Right lobe of liver (tissue), 4 donors: ENCODE results near the gene CACNB1.

ENCODE experiments used
- POLR2A ChIP-seq: fragments of 450-650 bp; IDR thresholded peaks from one replicate; pipeline ENCODE4 v1.6.1; 2017; ENCODE audit warnings: antibody characterized with exemption, mild to moderate bottlenecking
- TF ChIP-seq, protein P1 (sequence below), 4 donors: fragments of 200-600 bp in 3 of 4; fragments of 450-650 bp in 1 of 4; IDR thresholded peaks; one replicate each; pipeline versions ENCODE4 v1.5.1 to v1.8.0; 2016 to 2022; ENCODE audit warnings: antibody characterized with exemption in 4 of 4, mild to moderate bottlenecking in 2 of 4
- donor health status: DM: no; HTN: no; CAD: no.
- donor health status: DM: no; HTN: no; CAD: no.
- donor health status: DM: no; HTN: yes; CAD: no.

DNA sequence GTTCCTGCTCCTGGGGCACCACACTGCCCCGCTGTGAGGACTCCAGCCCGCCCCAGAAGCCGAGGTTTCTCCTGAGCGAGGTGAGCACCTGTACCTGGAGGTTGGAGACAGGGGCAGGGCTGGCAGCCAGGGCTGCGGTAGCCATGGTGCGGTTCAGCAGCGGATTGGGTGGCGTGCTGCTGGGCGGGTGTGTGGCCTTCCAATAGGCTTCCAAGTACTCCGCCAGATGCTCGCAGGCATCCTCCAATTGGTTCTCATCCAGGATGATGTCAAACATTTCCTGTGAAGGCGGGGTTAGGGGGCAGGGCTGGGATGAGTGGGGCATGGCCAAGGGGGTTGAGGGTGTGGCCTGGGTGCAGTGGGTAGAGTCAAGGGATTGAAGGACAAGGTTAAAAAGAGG, 20.2 kb downstream of the CACNB1 start:
- TF ChIP-seq, protein P1, sequence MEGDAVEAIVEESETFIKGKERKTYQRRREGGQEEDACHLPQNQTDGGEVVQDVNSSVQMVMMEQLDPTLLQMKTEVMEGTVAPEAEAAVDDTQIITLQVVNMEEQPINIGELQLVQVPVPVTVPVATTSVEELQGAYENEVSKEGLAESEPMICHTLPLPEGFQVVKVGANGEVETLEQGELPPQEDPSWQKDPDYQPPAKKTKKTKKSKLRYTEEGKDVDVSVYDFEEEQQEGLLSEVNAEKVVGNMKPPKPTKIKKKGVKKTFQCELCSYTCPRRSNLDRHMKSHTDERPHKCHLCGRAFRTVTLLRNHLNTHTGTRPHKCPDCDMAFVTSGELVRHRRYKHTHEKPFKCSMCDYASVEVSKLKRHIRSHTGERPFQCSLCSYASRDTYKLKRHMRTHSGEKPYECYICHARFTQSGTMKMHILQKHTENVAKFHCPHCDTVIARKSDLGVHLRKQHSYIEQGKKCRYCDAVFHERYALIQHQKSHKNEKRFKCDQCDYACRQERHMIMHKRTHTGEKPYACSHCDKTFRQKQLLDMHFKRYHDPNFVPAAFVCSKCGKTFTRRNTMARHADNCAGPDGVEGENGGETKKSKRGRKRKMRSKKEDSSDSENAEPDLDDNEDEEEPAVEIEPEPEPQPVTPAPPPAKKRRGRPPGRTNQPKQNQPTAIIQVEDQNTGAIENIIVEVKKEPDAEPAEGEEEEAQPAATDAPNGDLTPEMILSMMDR (IDR thresholded peaks at IDR 0.05) = no peak
- TF ChIP-seq POLR2A = no peak
